ENCODE results near the gene CAMTA1.
A peak's percentile ranks its signal among the peaks of the same experiment; 100 is the strongest.

CAMTA1 gene

GRCh38 chr1:6785728-6786505 lies 663 bp downstream of the CAMTA1 start:
- Histone ChIP-seq H3K27ac (ENCODE audit: low read depth, low read length) (no peak overlapping the region), H3K9ac (ENCODE audit: low read length) (peak overlapping the region; percentile 76), H3K4me3 (ENCODE audit: insufficient read depth, low read length, poor library complexity, severe bottlenecking) (peak overlapping the region; percentile 86), H2AFZ (ENCODE audit: low read depth, low read length, severe bottlenecking) (no peak overlapping the region), H3K27me3 (ENCODE audit: low read length) (no peaks in the 10 kb centered on the region), H3K4me2 (ENCODE audit: low read depth, low read length, poor library complexity, severe bottlenecking) (peak overlapping the region; percentile 84), H3K79me2 (ENCODE audit: insufficient read depth, low read length) (peaks cover 51% of the 10 kb centered on the region), H3F3A (ENCODE audit: insufficient read depth) (0 out of 2 replicates have a peak, but pooled peaks cover 5% of the 10 kb centered on the region), H3K9me2 (replicated peaks; ENCODE audit: insufficient read depth, low read length) (no peaks in the 10 kb centered on the region), H4K20me1 (ENCODE audit: low read depth, low read length) (peaks cover 12% of the 10 kb centered on the region), H3K9me3 (ENCODE audit: insufficient read depth, low read length) (no peaks in the 10 kb centered on the region), H3K36me3 (ENCODE audit: low read length) (no peaks in the 10 kb centered on the region)
- no peak for TF ChIP-seq EZH2phosphoT487 (conservative IDR thresholded peaks at IDR 0.05; ENCODE audit: low read length)
- no peak for TF ChIP-seq CTCF (IDR thresholded peaks at IDR 0.05; ENCODE audit: insufficient read depth, low read length, poor library complexity, severe bottlenecking)

- no peak overlapping the region for H3K27ac ChIP-seq (ENCODE audit: low read depth, low read length)
- H3K9ac ChIP-seq (ENCODE audit: low read length), result no peak overlapping the region
- H3K9me2 ChIP-seq (replicated peaks; ENCODE audit: insufficient read depth, low read length), result no peaks in the 10 kb centered on the region
- H3K9me3 ChIP-seq (ENCODE audit: insufficient read depth, low read length), result no peaks in the 10 kb centered on the region
- no peaks in the 10 kb centered on the region for H3F3A ChIP-seq (ENCODE audit: insufficient read depth)
- H3K4me3 ChIP-seq (ENCODE audit: insufficient read depth, low read length, poor library complexity, severe bottlenecking), result no peak overlapping the region
- H4K20me1 ChIP-seq (ENCODE audit: low read depth, low read length), result peaks cover 19% of the 10 kb centered on the region
- no peaks in the 10 kb centered on the region for H3K36me3 ChIP-seq (ENCODE audit: low read length)
- H2AFZ ChIP-seq (ENCODE audit: low read depth, low read length, severe bottlenecking), result no peak overlapping the region
- peaks cover 77% of the 10 kb centered on the region for H3K79me2 ChIP-seq (ENCODE audit: insufficient read depth, low read length)
- no peaks in the 10 kb centered on the region for H3K27me3 ChIP-seq (ENCODE audit: low read length)
- TF ChIP-seq EZH2phosphoT487 (conservative IDR thresholded peaks at IDR 0.05; ENCODE audit: low read length), result no peak
- no peak for TF ChIP-seq CTCF (IDR thresholded peaks at IDR 0.05; ENCODE audit: insufficient read depth, low read length, poor library complexity, severe bottlenecking)
- no peak overlapping the region for H3K4me2 ChIP-seq (ENCODE audit: low read depth, low read length, poor library complexity, severe bottlenecking)
These were observed 3.7 kb downstream of the CAMTA1 start for GRCh38 chr1:6788946-6789345.

GRCh38 chr1:6790146-6790545 lies 4.9 kb downstream of the CAMTA1 start:
- no peak overlapping the region for H3K4me2 ChIP-seq (ENCODE audit: low read depth, low read length, poor library complexity, severe bottlenecking)
- H3K9me3 ChIP-seq (ENCODE audit: insufficient read depth, low read length), result no peaks in the 10 kb centered on the region
- peaks cover 20% of the 10 kb centered on the region for H4K20me1 ChIP-seq (ENCODE audit: low read depth, low read length)
- H2AFZ ChIP-seq (ENCODE audit: low read depth, low read length, severe bottlenecking), result no peak overlapping the region
- no peak overlapping the region for H3K9ac ChIP-seq (ENCODE audit: low read length)
- no peak overlapping the region for H3K27ac ChIP-seq (ENCODE audit: low read depth, low read length)
- peaks cover 87% of the 10 kb centered on the region for H3K79me2 ChIP-seq (ENCODE audit: insufficient read depth, low read length)
- no peaks in the 10 kb centered on the region for H3K36me3 ChIP-seq (ENCODE audit: low read length)
- H3F3A ChIP-seq (ENCODE audit: insufficient read depth), result no peaks in the 10 kb centered on the region
- no peak overlapping the region for H3K4me3 ChIP-seq (ENCODE audit: insufficient read depth, low read length, poor library complexity, severe bottlenecking)
- H3K9me2 ChIP-seq (replicated peaks; ENCODE audit: insufficient read depth, low read length), result no peaks in the 10 kb centered on the region
- TF ChIP-seq CTCF (IDR thresholded peaks at IDR 0.05; ENCODE audit: insufficient read depth, low read length, poor library complexity, severe bottlenecking), result no peak
- TF ChIP-seq EZH2phosphoT487 (conservative IDR thresholded peaks at IDR 0.05; ENCODE audit: low read length), result no peak
- H3K27me3 ChIP-seq (ENCODE audit: low read length), result no peaks in the 10 kb centered on the region

All from SU-DHL-6 (cell line).